ENCODE data around the gene FBXO28.

FBXO28 gene

GRCh38 chr1:224096773-224097172 is 17.1 kb upstream of the FBXO28 start:
- no peak for DNase-seq

GRCh38 chr1:224098007-224098406 is 15.9 kb upstream of the FBXO28 start:
- DNase-seq: no peak

GRCh38 chr1:224106568-224107281 is 7.2 kb upstream of the FBXO28 start:
- DNase-seq: no peak

GRCh38 chr1:224107282-224107625 is 6.7 kb upstream of the FBXO28 start:
- no peak for DNase-seq

GRCh38 chr1:224108991-224109390 is 4.9 kb upstream of the FBXO28 start:
- no peak for DNase-seq

GRCh38 chr1:224109981-224110380 is 3.9 kb upstream of the FBXO28 start:
- no peak for DNase-seq

GRCh38 chr1:224113005-224113404 is 906 bp upstream of the FBXO28 start:
- no peak for DNase-seq

- DNase-seq: no peak
Observed at GRCh38 chr1:224113545-224113917, 380 bp upstream of the FBXO28 start.

- no peak for DNase-seq
Observed at GRCh38 chr1:224114787-224115175, 870 bp downstream of the FBXO28 start.

- DNase-seq: no peak
Observed at GRCh38 chr1:224116131-224116530, 2.2 kb downstream of the FBXO28 start.

- DNase-seq: no peak
Observed at GRCh38 chr1:224118688-224119087, 4.8 kb downstream of the FBXO28 start.

- DNase-seq: no peak
Observed at GRCh38 chr1:224123136-224123535, 9.2 kb downstream of the FBXO28 start.

GRCh38 chr1:224124220-224124619 is 10.3 kb downstream of the FBXO28 start:
- no peak for DNase-seq

- DNase-seq: no peak
Observed at GRCh38 chr1:224127925-224128819, 14.3 kb downstream of the FBXO28 start.

- no peak for DNase-seq
Observed at GRCh38 chr1:224131253-224131652, 17.3 kb downstream of the FBXO28 start.

- DNase-seq: no peak
Observed at GRCh38 chr1:224132901-224133300, 19.0 kb downstream of the FBXO28 start.

- no peak for DNase-seq
Observed at GRCh38 chr1:224133741-224134299, 19.9 kb downstream of the FBXO28 start.

GRCh38 chr1:224137518-224137917 is 23.6 kb downstream of the FBXO28 start:
- no peak for DNase-seq

- DNase-seq: no peak
Observed at GRCh38 chr1:224138198-224138597, 24.3 kb downstream of the FBXO28 start.

- no peak for DNase-seq
Observed at GRCh38 chr1:224141693-224142092, 27.8 kb downstream of the FBXO28 start.

GRCh38 chr1:224149709-224150108 is 35.8 kb downstream of the FBXO28 start:
- no peak for DNase-seq

- no peak for DNase-seq
Observed at GRCh38 chr1:224151117-224151516, 37.2 kb downstream of the FBXO28 start.

GRCh38 chr1:224157316-224157715 is 43.4 kb downstream of the FBXO28 start:
- DNase-seq: no peak

- no peak for DNase-seq
Observed at GRCh38 chr1:224159541-224159940, 45.6 kb downstream of the FBXO28 start.
